Astrocyte (in vitro differentiated cells and primary cell): ENCODE results near the gene ANO4. TPM values are rescaled to one million over a fixed set of nuclear protein-coding genes. Genes with fewer than 3 reads are reported as not detected.

Source experiments
- DNase-seq: peaks from one replicate; pipeline ENCODE4 v3.0.0-alpha.2; 2010; ENCODE audit warnings: low read depth
- FAIRE-seq: peaks from 2 replicates; lab custom pipeline; 2011; peaks lifted over from hg19 to GRCh38; lab: Jason Lieb, UNC
- H2AFZ ChIP-seq: 2 replicates; pipeline ENCODE4 v1.6.0; 2012; ENCODE audit warnings: low read depth, low read length, inconsistent platforms
- H3K27ac ChIP-seq: 2 replicates; pipeline ENCODE4 v1.5.1; 2011; ENCODE audit warnings: low read depth, low read length, inconsistent platforms
- H3K27me3 ChIP-seq: 2 replicates; pipeline ENCODE4 v1.6.0; 2011; ENCODE audit warnings: low read length, inconsistent platforms; ENCODE audit not compliant: insufficient read depth
- H3K36me3 ChIP-seq: 2 replicates; pipeline ENCODE4 v1.5.1; 2011; ENCODE audit warnings: low read length, inconsistent platforms; ENCODE audit not compliant: insufficient read depth
- H3K4me1 ChIP-seq: 2 replicates; pipeline ENCODE4 v1.5.1; 2011; ENCODE audit warnings: low read length, inconsistent platforms; ENCODE audit not compliant: insufficient read depth
- H3K4me2 ChIP-seq: 2 replicates; pipeline ENCODE4 v1.6.0; 2012; ENCODE audit warnings: low read length, inconsistent platforms
- H3K4me3 ChIP-seq: 2 replicates; pipeline ENCODE4 v1.5.1; 2011; ENCODE audit warnings: low read depth, mild to moderate bottlenecking, low read length, inconsistent platforms; ENCODE audit not compliant: insufficient read depth
- H3K79me2 ChIP-seq: 2 replicates; pipeline ENCODE4 v1.6.0; 2012; ENCODE audit warnings: mild to moderate bottlenecking, low read length, inconsistent platforms; ENCODE audit not compliant: insufficient read depth
- H3K9ac ChIP-seq: 2 replicates; pipeline ENCODE4 v1.6.0; 2012; ENCODE audit warnings: mild to moderate bottlenecking, low read length, inconsistent platforms
- H3K9me3 ChIP-seq: 2 replicates; pipeline ENCODE4 v1.5.1; 2012; ENCODE audit warnings: low read depth, mild to moderate bottlenecking, low read length, inconsistent platforms; ENCODE audit not compliant: insufficient read depth
- H4K20me1 ChIP-seq: 2 replicates; pipeline ENCODE4 v1.6.0; 2012; ENCODE audit warnings: low read length, inconsistent platforms; ENCODE audit not compliant: insufficient read depth
- H3K27ac Mint-ChIP-seq: one replicate; pipeline ENCODE4 v1.8.0; 2021; ENCODE audit warnings: mild to moderate bottlenecking, mixed read lengths; ENCODE audit not compliant: unreplicated experiment
- H3K27me3 Mint-ChIP-seq: one replicate; pipeline ENCODE4 v1.8.0; 2021; ENCODE audit warnings: low read depth, mixed read lengths; ENCODE audit not compliant: unreplicated experiment
- H3K36me3 Mint-ChIP-seq: one replicate; pipeline ENCODE4 v1.8.0; 2021; ENCODE audit warnings: low read depth, mixed read lengths; ENCODE audit not compliant: unreplicated experiment
- H3K4me1 Mint-ChIP-seq: one replicate; pipeline ENCODE4 v1.8.0; 2021; ENCODE audit warnings: low read depth, mixed read lengths; ENCODE audit not compliant: unreplicated experiment
- H3K4me3 Mint-ChIP-seq: one replicate; pipeline ENCODE4 v1.8.0; 2021; ENCODE audit warnings: mild to moderate bottlenecking, moderate library complexity, mixed read lengths; ENCODE audit not compliant: unreplicated experiment
- H3K9me3 Mint-ChIP-seq: one replicate; pipeline ENCODE4 v1.8.0; 2021; ENCODE audit warnings: mild to moderate bottlenecking, mixed read lengths; ENCODE audit not compliant: unreplicated experiment
- CTCF ChIP-seq: IDR thresholded peaks from 2 replicates; pipeline ENCODE4 v1.5.1; 2011; ENCODE audit warnings: low read depth, mild to moderate bottlenecking, inconsistent platforms, low read length, moderate library complexity; ENCODE audit not compliant: insufficient read depth
- EZH2 ChIP-seq: IDR thresholded peaks from 2 replicates; pipeline ENCODE4 v1.6.1; 2012; ENCODE audit warnings: mild to moderate bottlenecking, low read length, inconsistent platforms; ENCODE audit not compliant: insufficient read depth
- total RNA-seq: library from RNA; stranded (reverse); gene quantifications from 2 replicates; pipeline ENCODE4 v1.2.1, GENCODE V29; 2021

The ANO4 gene
- total RNA-seq, 1 donor from 2014 or later, result 41.3 TPM

DNA sequence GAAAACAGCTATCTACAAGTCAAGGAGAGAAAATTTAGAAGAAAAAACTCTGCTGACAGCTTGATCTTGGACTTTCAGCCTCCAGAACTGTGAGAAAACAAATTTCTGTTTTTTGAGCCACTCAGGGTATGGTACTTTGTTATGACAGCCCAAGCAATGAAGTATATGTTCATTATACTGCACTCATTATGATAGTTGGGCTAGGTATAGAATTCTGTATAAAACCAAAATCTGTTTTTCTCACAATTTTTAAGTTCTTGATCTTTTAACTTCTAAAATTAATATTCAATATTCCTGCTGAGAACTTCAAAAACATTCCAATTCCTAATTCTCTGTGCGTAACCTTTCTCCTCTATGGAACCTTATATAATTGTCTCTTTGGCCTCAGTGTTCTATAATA lies 214.7 kb downstream of the ANO4 start:
- Mint-ChIP-seq H3K9me3 (peaks cover 10% of the 10 kb centered on the region), H3K4me3 (no peak overlapping the region), H3K27me3 (no peaks in the 10 kb centered on the region), H3K27ac (no peak overlapping the region), H3K36me3 (peaks cover 31% of the 10 kb centered on the region), H3K4me1 (no peaks in the 10 kb centered on the region)
- no peak for FAIRE-seq
- Histone ChIP-seq H3K4me1 (no peaks in the 10 kb centered on the region), H3K4me3 (no peak overlapping the region), H3K4me2 (no peak overlapping the region), H4K20me1 (no peaks in the 10 kb centered on the region), H3K27me3 (no peaks in the 10 kb centered on the region), H2AFZ (no peak overlapping the region), H3K27ac (no peak overlapping the region), H3K79me2 (no peaks in the 10 kb centered on the region), H3K9ac (no peak overlapping the region), H3K36me3 (no peaks in the 10 kb centered on the region), H3K9me3 (no peaks in the 10 kb centered on the region)
- no peak for TF ChIP-seq EZH2
- no peak for TF ChIP-seq CTCF
- no peak for DNase-seq

GRCh38 chr12:101010896-101011295 lies 216.3 kb downstream of the ANO4 start:
- H3K27ac ChIP-seq, result no peak overlapping the region
- no peaks in the 10 kb centered on the region for H3K27me3 ChIP-seq
- H3K36me3 ChIP-seq, result no peaks in the 10 kb centered on the region
- H3K4me1 Mint-ChIP-seq, result no peaks in the 10 kb centered on the region
- no peak overlapping the region for H3K4me2 ChIP-seq
- H3K9ac ChIP-seq, result no peak overlapping the region
- no peaks in the 10 kb centered on the region for H3K9me3 ChIP-seq
- H3K27ac Mint-ChIP-seq, result no peak overlapping the region
- H3K4me3 Mint-ChIP-seq, result no peak overlapping the region
- no peaks in the 10 kb centered on the region for H3K79me2 ChIP-seq
- no peaks in the 10 kb centered on the region for H4K20me1 ChIP-seq
- no peak for FAIRE-seq
- no peaks in the 10 kb centered on the region for H3K27me3 Mint-ChIP-seq
- H3K36me3 Mint-ChIP-seq, result peaks cover 36% of the 10 kb centered on the region
- TF ChIP-seq EZH2 (no peak), CTCF (no peak)
- H3K9me3 Mint-ChIP-seq, result peaks cover 10% of the 10 kb centered on the region
- DNase-seq, result no peak
- H3K4me1 ChIP-seq, result no peaks in the 10 kb centered on the region
- H3K4me3 ChIP-seq, result no peak overlapping the region
- H2AFZ ChIP-seq, result no peak overlapping the region

GRCh38 chr12:101013993-101014392 lies 219.4 kb downstream of the ANO4 start:
- DNase-seq, result no peak
- Histone ChIP-seq H3K9me3 (peaks cover 5% of the 10 kb centered on the region), H2AFZ (no peak overlapping the region), H3K79me2 (no peaks in the 10 kb centered on the region), H3K27ac (no peak overlapping the region), H3K4me2 (no peak overlapping the region), H3K4me3 (no peak overlapping the region), H3K27me3 (no peaks in the 10 kb centered on the region), H3K36me3 (no peaks in the 10 kb centered on the region), H3K4me1 (peaks cover 17% of the 10 kb centered on the region), H3K9ac (no peak overlapping the region), H4K20me1 (no peaks in the 10 kb centered on the region)
- Mint-ChIP-seq H3K4me3 (no peak overlapping the region), H3K9me3 (peaks cover 13% of the 10 kb centered on the region), H3K4me1 (peaks cover 20% of the 10 kb centered on the region), H3K27ac (no peak overlapping the region), H3K27me3 (no peaks in the 10 kb centered on the region), H3K36me3 (peaks cover 43% of the 10 kb centered on the region)
- no peak for TF ChIP-seq EZH2
- no peak for TF ChIP-seq CTCF
- FAIRE-seq, result no peak
